LNCAP (cell line): ENCODE data around the gene RHO.

Experiments
- TF ChIP-seq, protein P1 (sequence below): fragments of 450-650 bp; IDR thresholded peaks from 2 replicates; pipeline ENCODE4 v1.5.1; 2017; ENCODE audit warnings: mild to moderate bottlenecking

Gene RHO

DNA sequence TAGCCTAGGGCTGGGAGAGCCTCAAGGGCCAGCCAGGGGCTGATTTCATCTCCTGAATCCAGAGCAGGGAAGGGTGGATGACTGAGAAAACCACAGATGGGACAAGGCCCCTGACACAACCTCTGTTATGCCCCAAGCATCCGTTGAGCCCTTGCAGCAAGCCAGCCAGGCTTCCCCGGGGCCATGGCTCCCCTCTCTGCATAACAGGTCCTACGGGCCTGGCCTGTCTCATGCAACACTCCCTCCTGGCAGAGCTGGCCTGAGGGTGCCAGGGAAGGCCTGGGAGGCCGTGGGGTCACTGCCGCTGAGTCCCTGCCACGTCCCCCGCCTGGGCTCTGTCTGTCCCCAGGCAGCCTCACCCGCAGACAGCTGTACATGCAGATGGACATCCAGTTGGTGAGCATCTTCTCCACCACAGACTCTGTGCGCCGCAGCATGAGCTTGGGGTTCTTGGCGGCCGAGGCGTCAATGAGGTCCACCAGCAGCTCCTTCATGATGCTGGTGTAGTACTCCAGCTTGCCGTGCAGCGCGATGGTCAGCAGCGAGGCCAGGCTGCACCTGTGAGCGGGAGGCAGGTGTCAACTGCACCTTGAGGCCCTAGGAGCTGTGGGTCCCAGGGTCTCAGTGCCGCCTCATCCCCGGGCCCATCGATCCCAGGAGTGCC lies 36.7 kb downstream of the RHO start:
- TF ChIP-seq, protein P1, sequence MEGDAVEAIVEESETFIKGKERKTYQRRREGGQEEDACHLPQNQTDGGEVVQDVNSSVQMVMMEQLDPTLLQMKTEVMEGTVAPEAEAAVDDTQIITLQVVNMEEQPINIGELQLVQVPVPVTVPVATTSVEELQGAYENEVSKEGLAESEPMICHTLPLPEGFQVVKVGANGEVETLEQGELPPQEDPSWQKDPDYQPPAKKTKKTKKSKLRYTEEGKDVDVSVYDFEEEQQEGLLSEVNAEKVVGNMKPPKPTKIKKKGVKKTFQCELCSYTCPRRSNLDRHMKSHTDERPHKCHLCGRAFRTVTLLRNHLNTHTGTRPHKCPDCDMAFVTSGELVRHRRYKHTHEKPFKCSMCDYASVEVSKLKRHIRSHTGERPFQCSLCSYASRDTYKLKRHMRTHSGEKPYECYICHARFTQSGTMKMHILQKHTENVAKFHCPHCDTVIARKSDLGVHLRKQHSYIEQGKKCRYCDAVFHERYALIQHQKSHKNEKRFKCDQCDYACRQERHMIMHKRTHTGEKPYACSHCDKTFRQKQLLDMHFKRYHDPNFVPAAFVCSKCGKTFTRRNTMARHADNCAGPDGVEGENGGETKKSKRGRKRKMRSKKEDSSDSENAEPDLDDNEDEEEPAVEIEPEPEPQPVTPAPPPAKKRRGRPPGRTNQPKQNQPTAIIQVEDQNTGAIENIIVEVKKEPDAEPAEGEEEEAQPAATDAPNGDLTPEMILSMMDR: no peak

DNA sequence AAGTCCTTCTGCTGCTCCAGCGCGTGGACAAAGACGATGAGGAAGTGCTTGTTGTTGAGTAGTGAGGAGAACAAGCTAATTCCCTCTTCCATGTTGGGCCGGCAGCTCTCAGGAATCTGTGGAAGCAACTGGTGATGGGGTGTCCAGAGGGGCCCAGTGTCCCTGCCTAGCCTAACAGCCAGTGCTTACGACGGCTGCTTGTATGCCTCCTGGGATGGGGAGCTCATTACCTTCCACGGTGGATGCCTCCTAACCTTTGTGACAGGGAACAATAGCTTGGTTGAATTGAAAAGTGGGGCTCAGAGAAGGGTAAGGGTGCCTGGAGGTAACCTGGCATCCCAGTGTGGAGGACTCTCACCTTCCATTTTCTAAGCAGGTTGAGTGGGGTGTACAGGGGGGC lies 37.5 kb downstream of the RHO start:
- TF ChIP-seq, protein P1: no peak

DNA sequence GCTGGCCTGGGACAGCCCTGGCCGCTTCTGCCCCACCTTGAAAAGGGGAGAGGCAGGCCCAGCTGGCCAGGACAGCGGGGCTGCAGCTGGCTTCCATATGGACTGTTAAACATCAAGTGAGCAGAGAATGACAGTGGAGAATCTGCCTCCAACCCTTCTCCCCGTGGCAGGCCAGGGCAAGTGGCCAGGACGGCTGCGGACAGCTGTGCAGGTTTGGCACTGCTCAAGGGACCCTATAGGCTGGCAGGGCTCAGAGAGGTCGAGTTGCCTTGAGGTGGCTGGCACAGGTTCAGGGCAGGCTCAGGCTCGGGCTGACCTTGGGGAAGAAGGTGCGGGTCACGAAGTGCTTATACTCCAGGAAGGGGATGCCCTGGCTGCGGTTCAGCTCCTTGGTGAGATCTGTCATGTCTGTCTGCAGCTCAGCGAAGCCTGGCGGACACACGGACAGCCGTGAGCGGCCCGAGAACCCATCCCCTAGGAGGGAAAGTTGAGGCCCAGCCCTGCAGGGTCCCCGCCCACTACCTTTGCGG lies 38.8 kb downstream of the RHO start:
- TF ChIP-seq, protein P1: no peak

DNA sequence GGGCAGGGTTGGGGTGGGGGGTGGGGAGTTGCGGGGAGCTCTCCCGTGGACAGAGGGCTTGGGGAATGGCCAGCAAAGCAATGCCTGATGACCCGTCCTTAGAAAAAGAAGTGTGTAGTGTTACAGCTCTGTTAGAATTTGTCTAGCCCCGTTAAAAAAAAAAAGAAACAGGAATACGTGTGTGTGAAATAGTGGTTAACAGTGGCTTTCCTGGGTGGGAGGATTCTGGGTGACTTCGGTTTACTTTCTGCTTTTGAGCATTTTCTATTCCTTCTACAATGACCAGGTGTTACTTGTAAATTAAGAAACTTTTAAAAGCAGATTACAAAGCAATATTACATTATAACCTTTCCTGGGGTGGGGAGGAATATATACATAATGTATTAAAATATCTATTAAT lies 39.5 kb downstream of the RHO start:
- TF ChIP-seq, protein P1: no peak

DNA sequence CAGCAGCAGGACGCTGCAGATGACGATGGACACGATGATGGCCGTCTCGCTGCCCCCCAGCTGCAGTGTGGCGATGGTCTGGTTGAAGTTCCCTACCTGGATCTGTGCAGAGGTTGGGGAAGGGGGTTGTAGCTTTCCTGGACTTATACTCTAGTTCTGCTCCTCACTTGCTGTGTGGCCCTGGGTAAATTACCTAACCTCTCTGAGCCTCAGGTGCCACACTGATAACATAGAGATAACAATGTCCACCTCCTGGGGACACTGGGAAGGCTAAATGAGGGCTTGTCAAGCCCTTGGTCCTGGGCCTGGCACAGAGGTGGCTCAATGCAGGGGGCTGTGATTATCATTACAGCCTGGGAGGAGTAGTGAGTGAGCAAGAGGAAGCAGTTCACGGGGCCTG lies 41.4 kb downstream of the RHO start:
- TF ChIP-seq, protein P1: no peak

DNA sequence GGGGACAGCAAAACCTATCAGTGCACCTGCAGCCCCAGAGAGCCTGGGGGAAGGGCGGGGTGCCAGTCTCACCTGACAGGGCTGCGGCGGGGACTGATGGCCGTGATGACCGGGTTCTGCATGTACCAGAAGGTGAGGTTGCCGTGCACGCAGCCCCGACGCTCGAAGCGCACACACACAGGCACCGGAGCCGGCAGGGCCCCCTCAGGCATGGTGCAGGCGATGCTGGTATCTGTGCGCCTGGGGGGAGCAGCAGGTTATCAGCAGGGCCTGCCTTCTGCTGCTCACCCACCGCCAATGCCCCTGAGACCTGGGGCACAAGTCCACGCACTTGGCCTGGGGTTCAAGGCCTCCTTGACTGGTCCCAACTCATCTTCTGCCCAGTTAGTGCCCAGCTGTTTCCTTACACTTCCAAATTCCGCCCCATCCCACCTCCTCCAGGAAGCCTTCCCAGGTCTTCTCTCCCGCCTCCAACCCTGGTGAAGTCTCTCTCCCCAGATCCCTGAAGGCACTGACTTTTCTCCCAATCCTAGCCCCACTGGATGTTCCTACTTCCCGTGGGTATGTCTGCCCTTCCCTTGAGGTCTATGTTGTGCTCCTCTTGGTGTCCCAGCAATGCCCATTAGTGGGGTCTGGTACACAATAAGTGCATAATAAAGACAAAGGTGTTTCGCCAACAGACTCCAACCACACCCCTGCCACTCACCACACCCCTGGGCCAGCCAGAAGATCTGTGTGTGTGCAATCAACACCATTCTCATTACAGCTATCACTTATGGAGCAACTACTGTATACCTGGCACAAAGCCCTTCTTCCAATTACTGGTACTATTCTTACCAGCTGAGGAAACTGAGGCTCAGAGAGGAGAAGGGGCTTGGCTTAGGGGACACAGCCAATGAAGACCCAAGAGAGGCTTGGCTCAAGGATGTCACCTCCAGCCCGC lies 43.4 kb downstream of the RHO start:
- TF ChIP-seq, protein P1: no peak

DNA sequence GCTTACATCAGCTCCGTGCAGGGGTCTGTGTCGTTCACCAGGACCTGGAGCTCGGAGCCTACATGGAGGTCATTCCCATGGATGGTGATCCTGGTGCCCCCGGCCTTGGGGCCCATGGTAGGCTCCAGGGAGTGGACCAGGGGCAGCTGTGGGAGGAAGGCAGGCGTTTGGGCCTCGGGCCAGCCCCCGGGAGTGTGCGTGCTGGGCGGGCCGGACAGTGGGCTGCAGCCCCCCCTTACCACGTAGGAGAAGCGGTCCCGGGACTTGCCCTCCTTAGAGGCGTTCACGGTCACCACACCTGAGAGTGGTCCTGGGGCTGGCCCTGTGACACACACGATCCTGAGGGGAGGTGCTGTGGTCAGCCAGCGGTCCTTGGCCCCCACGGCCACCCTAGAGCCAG lies 44.2 kb downstream of the RHO start:
- TF ChIP-seq, protein P1: no peak
